GM06990 (cell line): ENCODE data around the gene MEI1.
"Not testable (repeated sequence)": the region's sequence is repeated elsewhere in the genome, so short reads cannot be mapped to it uniquely, and the experiment has no call there.

Experiments
- DNase-seq: peaks from one replicate; pipeline ENCODE4 v3.0.0-alpha.2; 2011; ENCODE audit not compliant: insufficient read length; ENCODE audit errors: extremely low read depth
- H3K27me3 ChIP-seq: replicated peaks from 2 replicates; pipeline ENCODE4 v1.6.0; 2011; ENCODE audit warnings: low read length; ENCODE audit not compliant: control insufficient read depth, insufficient read depth
- H3K36me3 ChIP-seq: 2 replicates; pipeline ENCODE4 v1.5.1; 2011; ENCODE audit warnings: low read length; ENCODE audit not compliant: control insufficient read depth, insufficient read depth
- H3K4me3 ChIP-seq: replicated peaks from 2 replicates; pipeline ENCODE4 v1.5.1; 2011; ENCODE audit warnings: low read depth, mild to moderate bottlenecking, control low read depth, low read length
- TF ChIP-seq, protein P1 (sequence below): IDR thresholded peaks from 2 replicates; pipeline ENCODE4 v1.5.1; 2011; ENCODE audit warnings: low read length, control low read depth, mild to moderate bottlenecking, inconsistent platforms; ENCODE audit not compliant: insufficient read depth, poor library complexity, severe bottlenecking

Gene MEI1

DNA sequence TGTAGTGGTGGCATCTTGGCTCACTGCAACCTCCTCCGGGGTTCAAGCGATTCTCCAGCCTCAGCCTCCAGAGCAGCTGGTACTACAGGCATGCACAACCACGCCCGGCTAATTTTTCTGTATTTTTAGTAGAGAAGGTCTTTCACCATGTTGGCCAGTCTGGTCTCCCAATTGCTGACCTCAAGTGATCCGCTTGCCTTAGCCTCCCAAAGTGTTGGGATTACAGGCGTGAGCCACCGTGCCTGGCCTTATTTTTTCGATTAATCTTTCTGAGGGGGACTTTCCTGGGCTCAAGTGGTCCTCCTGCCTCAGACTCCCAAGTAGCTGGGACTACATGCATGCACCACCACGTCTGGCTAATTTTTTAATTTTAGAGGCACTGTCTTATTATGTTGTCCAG lies 16.3 kb upstream of the MEI1 start:
- Histone ChIP-seq H3K36me3 (peaks cover 9% of the 10 kb centered on the region), H3K27me3 (no peaks in the 10 kb centered on the region), H3K4me3 (peak overlapping the region; percentile 85)
- TF ChIP-seq, protein P1, sequence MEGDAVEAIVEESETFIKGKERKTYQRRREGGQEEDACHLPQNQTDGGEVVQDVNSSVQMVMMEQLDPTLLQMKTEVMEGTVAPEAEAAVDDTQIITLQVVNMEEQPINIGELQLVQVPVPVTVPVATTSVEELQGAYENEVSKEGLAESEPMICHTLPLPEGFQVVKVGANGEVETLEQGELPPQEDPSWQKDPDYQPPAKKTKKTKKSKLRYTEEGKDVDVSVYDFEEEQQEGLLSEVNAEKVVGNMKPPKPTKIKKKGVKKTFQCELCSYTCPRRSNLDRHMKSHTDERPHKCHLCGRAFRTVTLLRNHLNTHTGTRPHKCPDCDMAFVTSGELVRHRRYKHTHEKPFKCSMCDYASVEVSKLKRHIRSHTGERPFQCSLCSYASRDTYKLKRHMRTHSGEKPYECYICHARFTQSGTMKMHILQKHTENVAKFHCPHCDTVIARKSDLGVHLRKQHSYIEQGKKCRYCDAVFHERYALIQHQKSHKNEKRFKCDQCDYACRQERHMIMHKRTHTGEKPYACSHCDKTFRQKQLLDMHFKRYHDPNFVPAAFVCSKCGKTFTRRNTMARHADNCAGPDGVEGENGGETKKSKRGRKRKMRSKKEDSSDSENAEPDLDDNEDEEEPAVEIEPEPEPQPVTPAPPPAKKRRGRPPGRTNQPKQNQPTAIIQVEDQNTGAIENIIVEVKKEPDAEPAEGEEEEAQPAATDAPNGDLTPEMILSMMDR: no peak
- DNase-seq: no peak

DNA sequence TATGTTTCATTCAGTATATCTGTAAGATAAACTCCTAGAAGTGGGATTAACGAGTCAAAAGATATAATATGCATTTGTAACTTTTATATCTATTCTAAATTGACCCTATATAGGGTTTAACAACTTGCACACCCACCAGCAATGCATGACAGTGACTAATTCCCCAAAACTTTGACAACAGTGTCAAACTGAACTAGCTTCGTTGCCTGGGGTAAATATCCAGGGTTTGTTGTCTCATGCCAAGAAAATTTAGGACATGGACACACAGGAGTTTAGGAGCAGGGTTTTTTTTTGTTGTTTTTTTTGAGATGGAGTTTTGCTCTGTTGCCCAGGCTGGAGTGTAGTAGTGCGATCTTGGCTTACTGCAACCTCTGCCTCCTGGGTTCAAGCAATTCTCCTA lies 15.7 kb upstream of the MEI1 start:
- H3K4me3 ChIP-seq: no peak overlapping the region
- TF ChIP-seq, protein P1: no peak
- DNase-seq: no peak
- peaks cover 4% of the 10 kb centered on the region for H3K36me3 ChIP-seq
- no peaks in the 10 kb centered on the region for H3K27me3 ChIP-seq

- H3K27me3 ChIP-seq: no peaks in the 10 kb centered on the region
- no peak for DNase-seq
- peaks cover 2% of the 10 kb centered on the region for H3K36me3 ChIP-seq
- H3K4me3 ChIP-seq: no peak overlapping the region
- TF ChIP-seq, protein P1: no peak
Observed at GRCh38 chr22:41684194-41684593, 15.1 kb upstream of the MEI1 start.

DNA sequence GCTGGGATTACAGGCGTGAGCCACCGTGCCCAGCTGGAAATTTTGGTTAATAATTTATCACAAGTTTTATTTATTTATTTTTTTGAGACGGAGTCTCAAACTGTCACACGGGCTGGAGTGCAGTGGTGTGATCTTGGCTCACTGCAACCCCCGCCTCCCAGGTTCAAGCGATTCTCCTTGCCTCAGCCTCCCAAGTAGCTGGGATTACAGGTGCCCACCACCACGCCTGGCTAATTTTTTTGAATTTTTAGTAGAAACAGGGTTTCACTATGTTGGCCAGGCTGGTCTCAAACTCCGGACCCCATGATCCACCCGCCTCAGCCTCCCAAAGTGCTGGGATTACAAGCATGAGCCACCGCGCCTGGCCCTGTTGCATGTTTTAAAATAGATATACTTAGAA lies 12.4 kb upstream of the MEI1 start:
- DNase-seq, H3K27me3 ChIP-seq, H3K36me3 ChIP-seq: not testable (repeated sequence)
- peak overlapping the region; percentile 88 for H3K4me3 ChIP-seq

GRCh38 chr22:41687901-41688364 lies 11.4 kb upstream of the MEI1 start:
- Histone ChIP-seq H3K4me3 (peak overlapping the region; percentile 88), H3K27me3 (no peaks in the 10 kb centered on the region), H3K36me3 (peaks cover 3% of the 10 kb centered on the region; the same call in 1 of the 2 replicates)
- no peak for DNase-seq
- TF ChIP-seq, protein P1: no peak

- peak; percentile 93 for DNase-seq
- TF ChIP-seq, protein P1: no peak
- Histone ChIP-seq H3K27me3 (no peaks in the 10 kb centered on the region), H3K36me3 (peaks cover 3% of the 10 kb centered on the region; the same call in 1 of the 2 replicates), H3K4me3 (peak within 1 kb of the TSS; percentile 88)
Observed at GRCh38 chr22:41688365-41689211, 10.7 kb upstream of the MEI1 start, which contains the start of gene SNU13. Gene SNU13 (minus strand): TSS chr22:41688867. CDS start chr22:41688796, 71 bp downstream.
